NCI-H2196 (cell line): ENCODE data around the gene MYL4.
"Not testable (repeated sequence)": the region's sequence is repeated elsewhere in the genome, so short reads cannot be mapped to it uniquely, and the experiment has no call there.

ENCODE experiments used
- DNase-seq: peaks from one replicate; lab custom pipeline; 2025; ENCODE audit not compliant: unreplicated experiment; lab: John Stamatoyannopoulos, UW

MYL4 gene

DNA sequence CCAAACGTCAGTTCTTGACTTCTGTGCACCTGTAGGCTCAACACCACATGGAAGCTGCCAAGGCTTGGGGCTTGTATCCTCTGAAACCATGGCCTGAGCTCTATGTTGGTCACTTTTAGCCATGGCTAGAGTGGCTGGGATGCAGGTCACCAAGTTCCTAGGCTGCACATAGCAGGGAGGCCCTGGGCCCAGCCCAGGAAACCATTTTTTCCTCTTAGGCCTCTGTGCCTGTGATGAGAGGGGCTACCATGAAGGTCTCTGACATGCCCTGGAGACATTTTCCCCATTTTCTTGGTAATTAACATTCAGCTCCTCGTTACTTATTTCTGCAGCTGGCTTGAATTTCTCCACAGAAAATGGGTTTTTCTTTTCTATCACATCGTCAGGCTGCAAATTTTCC lies 59.8 kb downstream of the MYL4 start:
- DNase-seq: not testable (repeated sequence)

DNA sequence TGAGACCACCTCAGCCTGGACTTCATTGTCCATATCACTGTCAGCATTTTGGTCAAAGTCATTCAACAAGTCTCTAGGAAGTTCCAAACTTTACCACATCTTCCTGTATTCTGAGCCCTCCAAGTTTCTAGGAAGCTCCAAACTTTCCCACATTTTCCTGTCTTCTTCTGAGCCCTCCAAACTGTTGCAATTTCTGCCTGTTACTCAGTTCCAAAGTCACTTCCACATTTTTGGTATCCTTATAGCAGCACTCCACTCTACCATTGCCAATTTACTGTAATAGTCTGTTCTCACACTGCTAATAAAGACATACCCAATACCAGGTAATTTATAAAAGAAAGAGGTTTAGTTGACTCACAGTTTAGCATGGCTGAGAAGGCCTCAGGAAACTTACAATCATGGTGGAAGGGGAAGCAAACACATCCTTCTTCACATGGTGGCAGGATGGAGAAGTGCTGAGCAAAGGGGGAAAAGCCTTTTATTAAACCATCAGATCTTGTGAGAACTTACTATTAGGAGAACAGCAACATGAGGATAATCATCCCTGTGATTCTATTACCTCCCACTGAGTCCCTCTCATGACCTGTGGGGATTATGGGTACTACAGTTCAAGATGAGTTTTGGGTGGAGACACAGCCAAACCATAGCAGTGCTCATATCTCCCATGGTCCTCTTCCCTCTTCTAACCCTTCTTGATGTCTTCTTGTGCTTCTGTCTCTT lies 60.6 kb downstream of the MYL4 start:
- not testable (repeated sequence) for DNase-seq

GRCh38 chr17:47270946-47271705 lies 62.0 kb downstream of the MYL4 start:
- no peak for DNase-seq

DNA sequence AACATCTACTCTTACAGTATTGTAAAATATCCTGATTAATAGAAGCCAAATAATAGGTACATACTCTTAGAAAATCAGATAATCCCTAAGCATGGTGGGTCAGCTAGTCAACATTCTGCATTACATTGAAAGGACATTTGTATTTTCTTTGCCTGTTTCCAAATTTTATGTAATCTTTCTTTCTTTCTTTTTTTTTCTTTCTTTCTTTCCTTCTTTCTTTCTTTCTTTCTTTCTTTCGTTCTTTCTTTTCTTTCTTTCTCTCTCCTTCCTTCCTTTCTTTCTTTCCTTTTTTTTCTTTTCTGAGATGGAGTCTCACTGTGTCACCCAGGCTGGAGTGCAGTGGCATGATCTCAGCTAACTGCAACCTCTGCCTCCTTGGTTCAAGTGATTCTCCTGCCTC lies 63.3 kb downstream of the MYL4 start:
- DNase-seq: no peak

GRCh38 chr17:47273245-47273644 lies 64.1 kb downstream of the MYL4 start:
- DNase-seq: no peak
